ENCODE results near the gene ZNF74.

GRCh38 chr22:20453222-20453621 lies 59.3 kb downstream of the ZNF74 start:
- TF ChIP-seq EZH2 (IDR thresholded peaks at IDR 0.05; ENCODE audit: low read length, missing control alignments), result no peak
- TF ChIP-seq CTCF (conservative IDR thresholded peaks at IDR 0.05 in 1 of 2, IDR thresholded peaks at IDR 0.05 in 1 of 2; ENCODE audit: low read depth in 1 of 2, low read length in 2 of 2), result no peak

All from fibroblast of lung (primary cell).